Motor neuron (in vitro differentiated cells): Measurements from ENCODE around the gene CAMK2G. TPM values are rescaled to one million over a fixed set of nuclear protein-coding genes. Genes with fewer than 3 reads are reported as not detected.

ENCODE experiments used
- ATAC-seq, 8 experiments: fragments of 200-7000 bp; cut with Tn5 transposase; replicated peaks in 6 of 8; 2 replicates each; pipeline ENCODE4 v1.8.0; 2021; ENCODE audit warnings: mild to moderate bottlenecking in 8 of 8, moderate library complexity in 8 of 8
- H3K27ac ChIP-seq, 2 donors: fragments of 250-450 bp; sonication (Bioruptor Pico); 2 replicates each; pipeline ENCODE4 v1.9.0; 2021; ENCODE audit warnings: antibody characterized with exemption in 2 of 2, mild to moderate bottlenecking in 2 of 2, moderate library complexity in 1 of 2
- H3K4me1 ChIP-seq, 2 donors: fragments of 250-450 bp; sonication (Bioruptor Pico); replicated peaks in 1 of 2; 2 replicates each; pipeline ENCODE4 v1.6.1; 2021; ENCODE audit warnings: antibody characterized with exemption in 2 of 2, mild to moderate bottlenecking in 2 of 2, moderate library complexity in 1 of 2
- H3K4me3 ChIP-seq, 5 donors: fragments of 250-450 bp; sonication (Bioruptor Pico); 2 replicates each; pipeline ENCODE4 v1.9.0; 2021; ENCODE audit warnings: antibody characterized with exemption in 5 of 5, mild to moderate bottlenecking in 5 of 5, moderate library complexity in 4 of 5
- whole genome bisulfite sequencing, 10 experiments: fragments of 450-650 bp; shearing (Covaris generic); methylation state at CpG; one replicate each; pipeline ENCODE4 v1.0.0; 2022; 5-methylcytosine and 5-hydroxymethylcytosine counted together
- in situ Hi-C, 9 experiments: fragments of 400-800 bp; cut with MboI; loops; one replicate each; pipeline ENCODE4 v1.15.0; 2021; ENCODE audit warnings: low sequenced_read_pairs in 9 of 9, low pct_unique_long_range_greater_than_20kb in 2 of 9; ENCODE audit not compliant: unreplicated experiment in 9 of 9
- total RNA-seq, 8 experiments: library from RNA; unstranded; fragments of 300-600 nt; gene quantifications; 2 replicates each; pipeline versions ENCODE4 v1.2.3 to v1.2.4, GENCODE V29; 2022

Gene CAMK2G
- total RNA-seq, 8 experiments from 2014 or later: 10.6 to 33.5 (median 24.3) TPM

GRCh38 chr10:73887294-73888039 lies 13.1 kb upstream of the CAMK2G start:
- H3K4me1 ChIP-seq: peaks cover 7 to 20% of the 10 kb centered on the region in 2 donors
- in situ Hi-C loops: loop anchor here in 7 of 9 experiments (10.0 to 25.0 kb wide), 4 partner anchors 57 to 350 kb away; no protein-coding TSS in a partner anchor
- ATAC-seq: peak in 6 of 8 experiments; percentile 27 to 58 (median 49)
- H3K4me3 ChIP-seq: no peak overlapping the region
- 0 to 82% (median 75%) methylated on average over 1 to 8 of the region's 12 CpGs; no CpG with 5 or more reads in 2 of the 10 experiments for whole genome bisulfite sequencing, 10 experiments
- H3K27ac ChIP-seq: no peak overlapping the region

GRCh38 chr10:73886661-73887293 lies 12.4 kb upstream of the CAMK2G start:
- in situ Hi-C loops: loop anchor here in 7 of 9 experiments (10.0 to 25.0 kb wide), 4 partner anchors 58 to 351 kb away; no protein-coding TSS in a partner anchor
- Histone ChIP-seq H3K4me1 (peaks cover 7 to 14% of the 10 kb centered on the region in 2 donors), H3K27ac (no peak overlapping the region), H3K4me3 (no peak overlapping the region)
- peak in 4 of 8 experiments; percentile 6 to 9 (median 9) for ATAC-seq
- 0 to 100% (median 68%) methylated on average over 1 to 4 of the region's 4 CpGs; no CpG with 5 or more reads in 2 of the 10 experiments for WGBS, 10 experiments

DNA sequence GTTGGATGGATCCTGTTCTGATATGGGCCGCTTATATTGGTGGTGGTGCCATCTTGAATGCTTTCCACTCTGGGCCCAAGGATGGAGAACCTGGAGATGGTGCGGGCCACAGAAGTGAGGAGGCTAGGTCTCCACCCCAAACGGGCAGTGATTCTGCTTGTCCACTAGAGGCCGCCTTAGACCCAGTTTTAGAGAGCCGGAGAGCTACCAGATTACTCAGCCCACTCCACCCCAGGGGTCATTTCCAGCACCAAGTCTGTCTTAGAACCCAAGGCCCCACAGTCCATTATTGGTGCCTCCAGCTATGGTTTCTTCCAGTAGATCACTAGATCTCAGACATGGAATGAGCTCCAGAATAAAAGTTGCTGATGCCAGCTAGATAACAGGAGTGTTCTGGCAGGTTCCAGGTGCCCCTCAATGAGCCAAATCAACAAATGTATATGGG lies 11.8 kb upstream of the CAMK2G start:
- 0 to 13% (median 0%) methylated on average over 1 to 4 of the region's 5 CpGs; no CpG with 5 or more reads in 4 of the 10 experiments for WGBS, 10 experiments
- Histone ChIP-seq H3K4me3 (no peak overlapping the region), H3K4me1 (peaks cover 7 to 14% of the 10 kb centered on the region in 2 donors), H3K27ac (no peak overlapping the region)
- ATAC-seq: peak; percentile 69 to 95 (median 92)
- in situ Hi-C loops: loop anchor here in 7 of 9 experiments (10.0 to 25.0 kb wide), 4 partner anchors 59 to 351 kb away; no protein-coding TSS in a partner anchor

- in situ Hi-C loops: loop anchor here in 7 of 9 experiments (10.0 to 25.0 kb wide), 4 partner anchors 61 to 353 kb away; no protein-coding TSS in a partner anchor
- ATAC-seq: no peak
- no peak overlapping the region for H3K4me3 ChIP-seq
- no peak overlapping the region for H3K27ac ChIP-seq
- peaks cover 7 to 14% of the 10 kb centered on the region in 2 donors for H3K4me1 ChIP-seq
- 40 to 84% (median 67%) methylated on average over 1 to 3 of the region's 3 CpGs; no CpG with 5 or more reads in 1 of the 10 experiments for WGBS, 10 experiments
These were observed 9.7 kb upstream of the CAMK2G start for GRCh38 chr10:73884017-73884416.

DNA sequence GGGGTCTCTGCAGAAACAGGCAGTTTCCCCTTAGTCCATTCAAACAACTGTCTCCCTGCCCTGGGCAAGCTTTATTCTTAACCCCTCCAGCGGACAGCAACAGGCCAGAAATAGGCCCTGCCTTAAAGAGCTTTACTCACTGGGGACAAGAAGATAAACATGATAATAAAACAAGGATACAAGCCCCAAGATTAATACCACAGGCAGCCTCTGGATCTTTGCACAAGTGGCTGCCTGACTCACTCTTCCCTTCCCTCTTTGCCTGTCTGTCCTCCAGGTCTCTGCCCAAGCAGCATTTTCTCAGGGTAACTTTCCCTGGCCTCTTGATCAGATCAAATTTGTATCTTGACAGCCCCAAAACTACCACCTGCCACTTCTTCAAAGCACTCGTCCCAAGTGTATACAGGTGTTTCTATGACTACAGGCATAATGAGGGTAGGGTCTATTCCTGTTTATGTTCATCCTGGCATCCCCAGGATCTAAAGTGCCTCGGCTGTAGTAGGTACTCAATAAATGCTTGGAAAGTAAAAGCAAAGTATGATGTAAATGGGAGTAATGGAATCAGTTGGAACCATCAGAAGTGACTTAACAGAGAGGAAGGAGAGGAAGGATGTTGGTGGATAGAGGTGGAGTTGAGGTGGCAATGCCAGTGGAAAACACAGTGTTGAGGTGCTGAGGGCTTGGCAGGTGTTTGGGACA lies 7.0 kb upstream of the CAMK2G start:
- in situ Hi-C loops: loop anchor here in 7 of 9 experiments (10.0 to 25.0 kb wide), 4 partner anchors 63 to 356 kb away; no protein-coding TSS in a partner anchor
- Histone ChIP-seq H3K4me3 (no peak overlapping the region), H3K4me1 (peaks cover 2% of the 10 kb centered on the region in 2 donors), H3K27ac (no peak overlapping the region)
- ATAC-seq: no peak
- WGBS, 10 experiments: 71 to 100% (median 97%) methylated on average over 1 to 3 of the region's 3 CpGs; no CpG with 5 or more reads in 2 of the 10 experiments

DNA sequence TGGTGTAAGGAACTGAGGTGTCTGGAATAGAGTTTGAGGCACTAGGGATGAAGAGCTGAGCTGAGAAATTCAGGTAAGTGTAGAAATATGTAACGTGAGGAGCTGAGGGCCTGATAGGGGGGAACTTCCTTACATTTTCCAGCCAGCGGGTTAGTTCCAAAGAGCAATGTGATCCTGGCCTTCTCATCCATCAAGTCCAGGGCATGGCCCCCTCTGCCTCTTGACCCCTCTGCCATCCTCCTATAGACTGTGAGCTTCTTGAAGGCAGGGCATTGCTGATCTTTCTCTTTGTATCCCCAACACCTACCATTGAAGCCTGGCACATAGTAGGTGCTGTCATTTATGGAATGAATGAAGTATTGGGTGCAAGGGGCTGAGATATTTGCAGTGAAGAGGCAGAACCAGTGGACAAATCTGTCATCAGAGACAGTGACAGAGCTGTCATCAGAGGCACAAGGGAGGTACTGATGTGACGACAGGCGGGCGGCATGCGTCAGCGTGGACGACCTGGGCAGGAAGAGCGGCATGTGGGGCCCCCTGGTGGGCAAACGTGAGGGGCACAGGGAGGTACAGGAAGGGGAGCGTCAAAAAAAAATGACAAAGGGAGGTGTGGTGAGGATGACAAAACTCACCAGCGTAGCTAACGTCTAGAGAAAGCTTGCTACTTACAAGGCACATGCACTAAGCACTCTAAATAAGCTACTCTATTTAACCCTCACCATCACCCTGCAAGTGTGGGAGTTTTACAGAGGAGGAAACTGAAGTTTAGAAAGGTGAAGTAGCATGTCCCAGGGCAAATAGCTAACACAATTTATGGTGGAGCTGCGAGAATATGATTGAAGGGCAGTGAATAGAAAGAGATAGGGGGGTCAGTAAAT lies 5.2 kb upstream of the CAMK2G start:
- in situ Hi-C loops: loop anchor here in 7 of 9 experiments (10.0 to 25.0 kb wide), 4 partner anchors 65 to 358 kb away; no protein-coding TSS in a partner anchor
- ATAC-seq: peak; percentile 83 to 95 (median 88)
- WGBS, 10 experiments: 0 to 100% (median 43%) methylated on average over 1 to 12 of the region's 14 CpGs; no CpG with 5 or more reads in 1 of the 10 experiments
- H3K4me1 ChIP-seq: no peaks in the 10 kb centered on the region
- no peak overlapping the region for H3K27ac ChIP-seq
- H3K4me3 ChIP-seq: no peak overlapping the region

DNA sequence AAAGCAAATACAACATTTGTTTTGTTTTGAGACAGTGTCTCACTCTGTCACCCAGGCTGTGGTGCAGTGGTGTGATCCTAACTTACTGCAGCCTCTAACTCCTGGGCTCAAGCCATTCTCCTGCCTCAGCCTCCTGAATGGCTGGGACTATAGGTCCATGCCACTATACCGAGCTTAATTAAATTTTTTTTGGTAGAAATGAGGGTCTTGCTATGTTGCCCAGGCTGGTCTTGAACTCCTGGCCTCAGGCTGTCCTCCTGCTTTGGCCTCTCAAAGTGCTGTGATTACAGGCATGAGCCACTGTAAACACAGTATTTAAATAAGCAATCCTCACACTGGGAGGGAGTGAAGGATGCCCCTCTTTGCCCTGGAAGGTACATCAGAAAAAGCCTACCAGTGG lies 4.0 kb upstream of the CAMK2G start:
- H3K27ac ChIP-seq: no peak overlapping the region
- no peak for ATAC-seq
- H3K4me3 ChIP-seq: no peak overlapping the region
- 75 to 100% (median 80%) methylated on average over 1 of the region's 1 CpG; no CpG with 5 or more reads in 7 of the 10 experiments for WGBS, 10 experiments
- in situ Hi-C loops: loop anchor here in 5 of 9 experiments (25.0 kb wide), 2 partner anchors 209 to 359 kb away; no protein-coding TSS in a partner anchor
- peaks cover 0 to under 1% of the 10 kb centered on the region in 2 donors for H3K4me1 ChIP-seq

DNA sequence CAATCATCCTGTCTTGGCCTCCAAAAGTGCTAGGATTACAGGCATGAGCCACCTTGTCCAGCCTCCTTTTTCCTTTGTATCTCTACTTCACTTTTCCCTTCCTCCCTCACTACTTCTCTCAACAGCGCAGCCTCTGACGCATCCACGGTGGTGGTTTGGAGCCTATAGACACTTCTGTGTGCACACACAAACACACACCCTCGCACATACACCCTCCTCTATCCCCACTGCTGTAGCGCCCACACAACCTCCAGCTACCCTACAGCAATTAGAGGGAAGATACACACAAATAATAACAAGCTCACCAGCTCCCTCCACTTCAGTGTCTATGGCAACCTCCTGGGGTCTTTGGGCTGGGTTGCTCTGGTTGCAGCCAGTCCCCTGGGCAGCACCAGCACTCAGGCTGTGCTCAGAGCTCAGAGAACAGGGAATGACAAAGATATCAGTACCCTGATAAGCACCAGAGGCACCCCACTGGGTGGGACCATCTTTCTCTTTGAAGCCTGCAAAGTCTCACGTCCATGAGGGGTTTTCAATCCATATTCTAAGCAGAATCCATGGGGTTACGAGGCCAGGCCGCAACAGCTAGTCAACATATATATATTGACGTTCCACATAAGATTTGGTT lies 3.3 kb upstream of the CAMK2G start:
- 69 to 96% (median 80%) methylated on average over 1 to 9 of the region's 9 CpGs; no CpG with 5 or more reads in 2 of the 10 experiments for WGBS, 10 experiments
- no peak overlapping the region for H3K27ac ChIP-seq
- in situ Hi-C loops: loop anchor here in 5 of 9 experiments (25.0 kb wide), 2 partner anchors 210 to 360 kb away; no protein-coding TSS in a partner anchor
- H3K4me3 ChIP-seq: no peak overlapping the region
- peaks cover 0 to 4% of the 10 kb centered on the region in 2 donors for H3K4me1 ChIP-seq
- ATAC-seq: peak in 1 of 8 experiments; percentile 4

DNA sequence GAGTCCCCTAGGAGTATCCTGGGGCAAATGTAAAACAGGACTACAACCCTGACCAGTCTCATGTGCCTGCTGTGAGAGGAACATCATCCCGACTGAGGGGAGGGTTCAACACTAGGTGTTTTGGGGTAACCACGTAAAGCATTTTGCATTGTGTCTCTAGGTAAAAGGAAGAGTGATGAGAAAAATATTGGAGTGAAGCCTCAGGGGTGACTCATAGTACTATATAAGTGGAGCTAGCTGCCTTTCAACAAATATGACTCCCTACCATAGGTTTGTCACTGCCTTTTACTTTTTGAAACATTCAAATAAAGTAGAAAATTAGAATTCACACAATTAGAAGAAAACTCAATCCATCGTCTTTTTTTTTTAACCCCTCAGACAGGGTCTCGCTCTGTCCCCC lies 2.6 kb upstream of the CAMK2G start:
- Histone ChIP-seq H3K4me1 (peaks cover 0 to 4% of the 10 kb centered on the region in 2 donors), H3K4me3 (no peak overlapping the region), H3K27ac (no peak overlapping the region)
- no peak for ATAC-seq
- WGBS, 10 experiments: 0 to 100% (median 75%) methylated on average over 1 to 4 of the region's 4 CpGs; no CpG with 5 or more reads in 1 of the 10 experiments
- in situ Hi-C loops: loop anchor here in 5 of 9 experiments (25.0 kb wide), 2 partner anchors 210 to 360 kb away; no protein-coding TSS in a partner anchor

GRCh38 chr10:73876566-73876965 lies 2.2 kb upstream of the CAMK2G start:
- Histone ChIP-seq H3K27ac (no peak overlapping the region), H3K4me1 (peaks cover 0 to 4% of the 10 kb centered on the region in 2 donors), H3K4me3 (no peak overlapping the region)
- no peak for ATAC-seq
- in situ Hi-C loops: loop anchor here in 5 of 9 experiments (25.0 kb wide), 2 partner anchors 211 to 361 kb away; no protein-coding TSS in a partner anchor

- in situ Hi-C loops: loop anchor here in 5 of 9 experiments (25.0 kb wide), 2 partner anchors 211 to 361 kb away; no protein-coding TSS in a partner anchor
- peaks cover 0 to 4% of the 10 kb centered on the region in 2 donors for H3K4me1 ChIP-seq
- ATAC-seq: no peak
- WGBS, 10 experiments: 60 to 100% methylated on average over 1 of the region's 4 CpGs; no CpG with 5 or more reads in 8 of the 10 experiments
- H3K27ac ChIP-seq: no peak overlapping the region
- no peak overlapping the region for H3K4me3 ChIP-seq
These were observed 1.8 kb upstream of the CAMK2G start for GRCh38 chr10:73876157-73876556.
